Measurements from ENCODE around the gene ULK1.

GRCh38 chr12:131905630-131906091 lies 11.2 kb downstream of the ULK1 start:
- TF ChIP-seq CTCF (IDR thresholded peaks at IDR 0.05; ENCODE audit: low read depth, low read length, poor library complexity, severe bottlenecking) (no peak), EZH2phosphoT487 (IDR thresholded peaks at IDR 0.05; ENCODE audit: borderline replicate concordance, low read length) (no peak)
